Upper lobe of left lung (tissue), 6 donors: Measurements from ENCODE around the gene PIP5K1C. TPM values are rescaled to one million over a fixed set of nuclear protein-coding genes. Genes with fewer than 3 reads are reported as not detected.

Experiments used
- ATAC-seq, 2 donors: fragments of 200-7000 bp; cut with Tn5 transposase; one replicate each; pipeline ENCODE4 v1.9.1; 2022; ENCODE audit warnings: mild to moderate bottlenecking in 2 of 2, moderate library complexity in 2 of 2; ENCODE audit not compliant: low FRiP score in 2 of 2
- DNase-seq, 2 donors: peaks; one replicate each; pipeline ENCODE4 v3.0.0-alpha.2; 2019 to 2020
- H3K27ac ChIP-seq, 4 donors: fragments of 200-600 bp; sonication (generic); one replicate each; pipeline ENCODE4 v1.5.1; 2016 to 2019
- H3K27me3 ChIP-seq, 4 donors: fragments of 200-600 bp; sonication (generic); one replicate each; pipeline ENCODE4 v1.5.1; 2017 to 2019
- H3K36me3 ChIP-seq, 4 donors: fragments of 200-600 bp; sonication (generic); one replicate each; pipeline ENCODE4 v1.5.1; 2016 to 2019
- H3K4me1 ChIP-seq, 4 donors: fragments of 200-600 bp; sonication (generic); one replicate each; pipeline ENCODE4 v1.5.1; 2018 to 2019
- H3K4me3 ChIP-seq, 4 donors: fragments of 200-600 bp; sonication (generic); one replicate each; pipeline ENCODE4 v1.5.1; 2017 to 2019; ENCODE audit warnings: mild to moderate bottlenecking in 2 of 4, moderate library complexity in 1 of 4
- H3K9me3 ChIP-seq, 4 donors: fragments of 200-600 bp; sonication (generic); one replicate each; pipeline ENCODE4 v1.5.1; 2018 to 2019
- EP300 ChIP-seq, 4 donors: sonication (generic); formaldehyde crosslinking; IDR thresholded peaks; one replicate each; pipeline ENCODE4 v1.5.1; 2017; ENCODE audit warnings: antibody characterized with exemption in 4 of 4, control low read depth in 2 of 4
- POLR2A ChIP-seq, 4 donors: fragments of 450-650 bp; IDR thresholded peaks; one replicate each; pipeline ENCODE4 v1.5.1; 2016 to 2017; ENCODE audit warnings: antibody characterized with exemption in 4 of 4, mild to moderate bottlenecking in 2 of 4
- POLR2AphosphoS5 ChIP-seq, 2 donors: sonication (generic); formaldehyde crosslinking; IDR thresholded peaks; one replicate each; pipeline ENCODE4 v1.5.1; 2017; ENCODE audit warnings: antibody characterized with exemption in 2 of 2
- WGBS, 2 donors: methylation state at CpG; one replicate each; pipeline ENCODE4 v1.1.5; 2017 to 2018; 5-methylcytosine and 5-hydroxymethylcytosine counted together
- total RNA-seq, 6 donors: library from RNA; depleted of rRNA in 4 of 6; stranded (reverse); fragments of >200 nt in 4 of 6; gene quantifications; one replicate each; pipeline versions ENCODE4 v1.1.0 to v1.2.1, GENCODE V29; 2016 to 2021
- TF ChIP-seq, protein P1 (sequence below), 6 experiments: fragments of 450-650 bp in 4 of 6; fragments of 200-600 bp in 2 of 6; sonication (generic) in 2 of 6; IDR thresholded peaks; one replicate each; pipeline ENCODE4 v1.5.1; 2016 to 2019; ENCODE audit warnings: antibody characterized with exemption in 6 of 6
- donor health status: DM: no; HTN: no; CAD: no; lungs with moderate emphysema.
- donor health status: DM: no; HTN: yes; CAD: no; lungs with severe emphysema.

The PIP5K1C gene
- total RNA-seq, 6 donors from 2014 or later = 24.6 to 64.1 (median 43.1) TPM

- Histone ChIP-seq H3K27me3 (no peaks in the 10 kb centered on the region), H3K36me3 (peaks cover 7 to 83% (median 65%) of the 10 kb centered on the region in 4 donors), H3K4me1 (no peaks in the 10 kb centered on the region), H3K27ac (no peak overlapping the region), H3K4me3 (no peak overlapping the region), H3K9me3 (no peaks in the 10 kb centered on the region)
- ATAC-seq (no peak), DNase-seq (peak in 1 of 2 donors; percentile 85)
- no peak for TF ChIP-seq EP300 (IDR thresholded peaks at IDR 0.05)
- TF ChIP-seq, protein P1, sequence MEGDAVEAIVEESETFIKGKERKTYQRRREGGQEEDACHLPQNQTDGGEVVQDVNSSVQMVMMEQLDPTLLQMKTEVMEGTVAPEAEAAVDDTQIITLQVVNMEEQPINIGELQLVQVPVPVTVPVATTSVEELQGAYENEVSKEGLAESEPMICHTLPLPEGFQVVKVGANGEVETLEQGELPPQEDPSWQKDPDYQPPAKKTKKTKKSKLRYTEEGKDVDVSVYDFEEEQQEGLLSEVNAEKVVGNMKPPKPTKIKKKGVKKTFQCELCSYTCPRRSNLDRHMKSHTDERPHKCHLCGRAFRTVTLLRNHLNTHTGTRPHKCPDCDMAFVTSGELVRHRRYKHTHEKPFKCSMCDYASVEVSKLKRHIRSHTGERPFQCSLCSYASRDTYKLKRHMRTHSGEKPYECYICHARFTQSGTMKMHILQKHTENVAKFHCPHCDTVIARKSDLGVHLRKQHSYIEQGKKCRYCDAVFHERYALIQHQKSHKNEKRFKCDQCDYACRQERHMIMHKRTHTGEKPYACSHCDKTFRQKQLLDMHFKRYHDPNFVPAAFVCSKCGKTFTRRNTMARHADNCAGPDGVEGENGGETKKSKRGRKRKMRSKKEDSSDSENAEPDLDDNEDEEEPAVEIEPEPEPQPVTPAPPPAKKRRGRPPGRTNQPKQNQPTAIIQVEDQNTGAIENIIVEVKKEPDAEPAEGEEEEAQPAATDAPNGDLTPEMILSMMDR (IDR thresholded peaks at IDR 0.05) = no peak
- TF ChIP-seq POLR2AphosphoS5 (IDR thresholded peaks at IDR 0.05) = no peak
- no peak for TF ChIP-seq POLR2A (IDR thresholded peaks at IDR 0.05)
- 90 to 97% methylated on average over 5 to 20 of the region's 20 CpGs for WGBS, 2 donors
These were observed 63.8 kb downstream of the PIP5K1C start for GRCh38 chr19:3636506-3636905.

DNA sequence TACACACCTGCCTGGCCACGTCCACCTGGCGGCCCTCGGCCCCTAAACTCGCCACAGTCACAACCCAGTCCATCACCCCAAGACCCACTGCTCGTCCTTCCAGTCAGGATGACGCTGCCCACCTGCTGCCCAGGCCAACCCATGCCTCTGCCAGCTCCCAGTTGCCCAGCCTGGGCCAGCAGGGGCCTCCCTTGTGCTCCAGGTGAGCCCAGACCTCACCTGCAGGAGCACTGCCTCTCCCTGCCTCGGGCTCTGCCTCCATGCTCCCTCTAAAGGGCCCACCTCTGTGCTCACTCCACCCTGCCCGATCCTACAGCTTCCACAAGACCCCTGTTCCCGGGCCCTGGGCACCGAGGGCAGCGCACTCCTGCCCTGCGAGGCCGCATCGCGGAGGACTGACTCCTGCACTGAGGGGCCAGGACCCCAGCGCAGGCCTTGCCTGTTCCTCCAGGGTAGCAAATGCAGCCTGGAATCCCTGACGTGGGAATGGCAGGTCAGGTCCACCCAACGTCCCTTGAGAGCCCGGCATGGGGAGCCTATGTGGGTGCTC is 65.7 kb downstream of the PIP5K1C start:
- H3K27me3 ChIP-seq = no peaks in the 10 kb centered on the region
- H3K36me3 ChIP-seq = peaks cover 1 to 72% (median 56%) of the 10 kb centered on the region in 4 donors
- no peak overlapping the region for H3K4me3 ChIP-seq
- no peaks in the 10 kb centered on the region for H3K9me3 ChIP-seq
- DNase-seq (peak in 1 of 2 donors; percentile 72), ATAC-seq (no peak)
- H3K4me1 ChIP-seq = no peaks in the 10 kb centered on the region
- WGBS, 2 donors = 97 to 99% methylated on average over 11 to 19 of the region's 19 CpGs
- no peak overlapping the region for H3K27ac ChIP-seq
- TF ChIP-seq, protein P1 (IDR thresholded peaks at IDR 0.05) = no peak
- no peak for TF ChIP-seq POLR2AphosphoS5 (IDR thresholded peaks at IDR 0.05)
- TF ChIP-seq POLR2A (IDR thresholded peaks at IDR 0.05) = no peak
- no peak for TF ChIP-seq EP300 (IDR thresholded peaks at IDR 0.05)

- no peak for TF ChIP-seq POLR2AphosphoS5 (IDR thresholded peaks at IDR 0.05)
- H3K27me3 ChIP-seq = no peaks in the 10 kb centered on the region
- no peaks in the 10 kb centered on the region for H3K4me1 ChIP-seq
- DNase-seq = peak in 1 of 2 donors; percentile 85
- no peak overlapping the region for H3K4me3 ChIP-seq
- H3K36me3 ChIP-seq = peaks cover 0 to 62% (median 46%) of the 10 kb centered on the region in 4 donors
- 88 to 90% methylated on average over 15 to 22 of the region's 22 CpGs for WGBS, 2 donors
- no peaks in the 10 kb centered on the region for H3K9me3 ChIP-seq
- ATAC-seq = no peak
- H3K27ac ChIP-seq = no peak overlapping the region
These were observed 66.7 kb downstream of the PIP5K1C start for GRCh38 chr19:3633559-3633988.

DNA sequence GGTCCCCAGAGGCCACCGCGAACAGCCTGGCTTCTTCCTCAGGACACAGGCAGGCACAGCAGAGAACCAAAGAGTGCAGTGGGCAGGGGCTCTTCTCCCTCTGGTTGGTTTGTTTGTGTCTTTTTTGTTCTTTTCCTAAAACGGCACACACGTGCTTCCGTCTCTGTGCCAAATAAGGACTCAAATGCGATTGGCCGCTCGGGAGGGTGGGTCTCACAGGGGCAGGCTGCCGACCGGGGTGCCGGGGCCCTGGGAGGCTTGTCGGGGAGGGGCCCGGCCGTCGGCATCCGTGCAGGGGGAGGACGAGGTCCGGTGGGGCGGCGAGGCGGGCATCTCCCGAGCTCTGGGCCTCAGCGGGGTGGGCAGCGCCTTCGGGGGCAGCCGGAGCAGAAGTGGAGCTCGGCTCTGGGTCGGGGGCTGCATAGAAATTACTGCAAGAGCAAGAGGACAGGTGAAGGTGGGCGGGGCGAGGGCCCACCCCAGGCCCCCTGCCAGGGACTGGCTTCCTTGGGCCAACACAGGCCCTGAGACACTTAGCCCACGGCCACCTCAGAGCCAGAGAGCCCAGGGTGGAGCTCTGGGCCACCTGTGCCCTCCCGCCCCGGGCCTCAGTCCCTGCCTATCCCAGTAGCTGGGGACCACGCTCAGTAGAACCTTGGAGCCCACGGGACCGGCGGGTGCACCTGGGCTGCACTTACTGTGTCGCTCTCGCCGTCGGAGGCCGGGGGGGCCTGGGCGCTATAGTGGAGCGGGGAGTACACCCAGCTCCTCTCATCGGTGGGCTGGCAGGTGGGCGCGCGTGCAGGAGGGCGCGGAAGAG is 67.3 kb downstream of the PIP5K1C start:
- Histone ChIP-seq H3K27me3 (no peaks in the 10 kb centered on the region), H3K36me3 (peaks cover 0 to 56% (median 40%) of the 10 kb centered on the region in 4 donors), H3K4me1 (no peaks in the 10 kb centered on the region), H3K4me3 (no peak overlapping the region), H3K9me3 (no peaks in the 10 kb centered on the region), H3K27ac (no peak overlapping the region)
- TF ChIP-seq, protein P1 (IDR thresholded peaks at IDR 0.05) = no peak
- TF ChIP-seq POLR2A (IDR thresholded peaks at IDR 0.05) = no peak
- TF ChIP-seq EP300 (IDR thresholded peaks at IDR 0.05) = no peak
- no peak for TF ChIP-seq POLR2AphosphoS5 (IDR thresholded peaks at IDR 0.05)
- DNase-seq (peak in 1 of 2 donors; percentile 85), ATAC-seq (no peak)
- 92 to 94% methylated on average over 42 to 47 of the region's 50 CpGs for WGBS, 2 donors

GRCh38 chr19:3632098-3632497 is 68.2 kb downstream of the PIP5K1C start:
- Histone ChIP-seq H3K27ac (no peak overlapping the region), H3K36me3 (peaks cover 0 to 47% (median 33%) of the 10 kb centered on the region in 4 donors), H3K9me3 (no peaks in the 10 kb centered on the region), H3K4me3 (no peak overlapping the region), H3K27me3 (no peaks in the 10 kb centered on the region), H3K4me1 (peaks cover 3 to 5% (median 4%) of the 10 kb centered on the region in 4 donors)
- ATAC-seq (no peak), DNase-seq (peak in 1 of 2 donors; percentile 71)
- TF ChIP-seq POLR2A (IDR thresholded peaks at IDR 0.05) = no peak
- no peak for TF ChIP-seq POLR2AphosphoS5 (IDR thresholded peaks at IDR 0.05)
- TF ChIP-seq EP300 (IDR thresholded peaks at IDR 0.05) = no peak
- TF ChIP-seq, protein P1 (IDR thresholded peaks at IDR 0.05) = no peak
- 86 to 92% methylated on average over 2 to 9 of the region's 16 CpGs for WGBS, 2 donors
